ENCODE results near the gene OCSTAMP. TPM values are rescaled to one million over a fixed set of nuclear protein-coding genes. Genes with fewer than 3 reads are reported as not detected.

Gene OCSTAMP
- total RNA-seq = not detected
- polyA plus RNA-seq = not detected
- total RNA-seq = 0 reads per million in 6 experiments

- H3K27me3 Mint-ChIP-seq = peaks cover 0 to 3% (median 0%) of the 10 kb centered on the region in 5 donors
- ATAC-seq (no peak), DNase-seq (no peak)
- no peaks in the 10 kb centered on the region for H3K36me3 Mint-ChIP-seq
- H3K4me3 Mint-ChIP-seq = no peak within 1 kb of the TSS
- H3K27ac Mint-ChIP-seq = no peak within 1 kb of the TSS
- peaks cover 11 to 29% (median 16%) of the 10 kb centered on the region in 4 donors for H3K4me1 Mint-ChIP-seq
- H3K9me3 Mint-ChIP-seq = no peaks in the 10 kb centered on the region
- POLR2A ChIA-PET = no interaction called here
Measured at GRCh38 chr20:46550461-46550860, at the start of gene OCSTAMP. OCSTAMP (minus strand) TSS chr20:46550654; CDS start chr20:46550560, 94 bp downstream.

GRCh38 chr20:46599227-46599987 lies 49.0 kb upstream of the OCSTAMP start:
- POLR2A ChIA-PET = no interaction called here
- H3K27me3 Mint-ChIP-seq = peaks cover 10 to 45% (median 21%) of the 10 kb centered on the region in 5 donors
- DNase-seq (no peak), ATAC-seq (no peak)
- peaks cover 0 to 4% (median 0%) of the 10 kb centered on the region in 3 donors for H3K36me3 Mint-ChIP-seq
- H3K27ac Mint-ChIP-seq = peak overlapping the region in 1 of 10 donors; percentile 49
- H3K9me3 Mint-ChIP-seq = no peaks in the 10 kb centered on the region
- H3K4me3 Mint-ChIP-seq = no peak overlapping the region
- H3K4me1 Mint-ChIP-seq = peaks cover 0 to 7% (median 0%) of the 10 kb centered on the region in 4 donors

GRCh38 chr20:46595933-46596332 lies 45.5 kb upstream of the OCSTAMP start:
- POLR2A ChIA-PET = no interaction called here
- ATAC-seq = no peak
- H3K27ac Mint-ChIP-seq = no peak overlapping the region

GRCh38 chr20:46594725-46595124 lies 44.3 kb upstream of the OCSTAMP start:
- H3K4me3 Mint-ChIP-seq = no peak overlapping the region
- ATAC-seq = no peak
- H3K4me1 Mint-ChIP-seq = peaks cover 0 to 2% (median 0%) of the 10 kb centered on the region in 4 donors
- no peak for DNase-seq
- peaks cover 7 to 23% (median 16%) of the 10 kb centered on the region in 5 donors for H3K27me3 Mint-ChIP-seq
- POLR2A ChIA-PET = no interaction called here
- H3K9me3 Mint-ChIP-seq = no peaks in the 10 kb centered on the region
- peaks cover 0 to 3% (median 0%) of the 10 kb centered on the region in 3 donors for H3K36me3 Mint-ChIP-seq
- no peak overlapping the region for H3K27ac Mint-ChIP-seq

More at GRCh38 chr20:46595933-46596332, 45.5 kb upstream of the OCSTAMP start:
- H3K36me3 Mint-ChIP-seq = peaks cover 0 to 7% (median 0%) of the 10 kb centered on the region in 3 donors
- peaks cover 0 to 2% (median 0%) of the 10 kb centered on the region in 4 donors for H3K4me1 Mint-ChIP-seq
- no peaks in the 10 kb centered on the region for H3K9me3 Mint-ChIP-seq
- H3K4me3 Mint-ChIP-seq = no peak overlapping the region
- no peak for DNase-seq
- H3K27me3 Mint-ChIP-seq = peaks cover 7 to 35% (median 20%) of the 10 kb centered on the region in 5 donors

GRCh38 chr20:46592580-46593362 lies 42.3 kb upstream of the OCSTAMP start:
- ATAC-seq = no peak
- peaks cover 0 to 3% (median 0%) of the 10 kb centered on the region in 3 donors for H3K36me3 Mint-ChIP-seq
- no peak overlapping the region for H3K4me3 Mint-ChIP-seq
- POLR2A ChIA-PET = no interaction called here
- no peak overlapping the region for H3K27ac Mint-ChIP-seq
- peaks cover 2 to 12% (median 10%) of the 10 kb centered on the region in 5 donors for H3K27me3 Mint-ChIP-seq
- no peak for DNase-seq
- no peaks in the 10 kb centered on the region for H3K9me3 Mint-ChIP-seq
- peaks cover 2 to 5% (median 2%) of the 10 kb centered on the region in 4 donors for H3K4me1 Mint-ChIP-seq

- H3K9me3 Mint-ChIP-seq = no peaks in the 10 kb centered on the region
- no peak overlapping the region for H3K27ac Mint-ChIP-seq
- no peak for ATAC-seq
- POLR2A ChIA-PET = no interaction called here
- peaks cover under 1 to 7% (median 3%) of the 10 kb centered on the region in 5 donors for H3K27me3 Mint-ChIP-seq
- no peak overlapping the region for H3K4me3 Mint-ChIP-seq
- peaks cover 0 to 5% (median 2%) of the 10 kb centered on the region in 4 donors for H3K4me1 Mint-ChIP-seq
- H3K36me3 Mint-ChIP-seq = peaks cover 0 to 3% (median 0%) of the 10 kb centered on the region in 3 donors
- DNase-seq = no peak
Measured at GRCh38 chr20:46590443-46590842, 40.0 kb upstream of the OCSTAMP start.

GRCh38 chr20:46588532-46589511 lies 38.4 kb upstream of the OCSTAMP start:
- H3K9me3 Mint-ChIP-seq = no peaks in the 10 kb centered on the region
- H3K27me3 Mint-ChIP-seq = peaks cover 0 to 5% (median 0%) of the 10 kb centered on the region in 5 donors
- peaks cover 0 to 3% (median 0%) of the 10 kb centered on the region in 3 donors for H3K36me3 Mint-ChIP-seq
- POLR2A ChIA-PET = no interaction called here
- H3K27ac Mint-ChIP-seq = no peak overlapping the region
- H3K4me1 Mint-ChIP-seq = peaks cover 0 to 5% (median 2%) of the 10 kb centered on the region in 4 donors
- no peak for DNase-seq
- ATAC-seq = no peak
- no peak overlapping the region for H3K4me3 Mint-ChIP-seq

- ATAC-seq = no peak
- POLR2A ChIA-PET = no interaction called here
- no peak overlapping the region for H3K27ac Mint-ChIP-seq
- peaks cover 0 to 3% (median 0%) of the 10 kb centered on the region in 3 donors for H3K36me3 Mint-ChIP-seq
- no peak for DNase-seq
- peaks cover 0 to 5% (median 0%) of the 10 kb centered on the region in 5 donors for H3K27me3 Mint-ChIP-seq
- no peak overlapping the region for H3K4me3 Mint-ChIP-seq
- H3K4me1 Mint-ChIP-seq = peaks cover 0 to 5% (median 2%) of the 10 kb centered on the region in 4 donors
- no peaks in the 10 kb centered on the region for H3K9me3 Mint-ChIP-seq
Measured at GRCh38 chr20:46587986-46588385, 37.5 kb upstream of the OCSTAMP start.

- DNase-seq = no peak
- POLR2A ChIA-PET = no interaction called here
- H3K4me3 Mint-ChIP-seq = no peak overlapping the region
- H3K36me3 Mint-ChIP-seq = no peaks in the 10 kb centered on the region
- peaks cover 0 to 2% (median 0%) of the 10 kb centered on the region in 5 donors for H3K27me3 Mint-ChIP-seq
- H3K27ac Mint-ChIP-seq = no peak overlapping the region
- H3K4me1 Mint-ChIP-seq = peaks cover 0 to 5% (median 2%) of the 10 kb centered on the region in 4 donors
- ATAC-seq = no peak
- no peaks in the 10 kb centered on the region for H3K9me3 Mint-ChIP-seq
Measured at GRCh38 chr20:46586724-46587123, 36.3 kb upstream of the OCSTAMP start.

GRCh38 chr20:46584508-46584907 lies 34.1 kb upstream of the OCSTAMP start:
- no peak for DNase-seq
- peaks cover 0 to 5% (median 2%) of the 10 kb centered on the region in 4 donors for H3K4me1 Mint-ChIP-seq
- H3K9me3 Mint-ChIP-seq = peaks cover 0 to 2% (median 0%) of the 10 kb centered on the region in 9 donors
- ATAC-seq = no peak
- no peaks in the 10 kb centered on the region for H3K36me3 Mint-ChIP-seq
- no peak overlapping the region for H3K4me3 Mint-ChIP-seq
- H3K27ac Mint-ChIP-seq = no peak overlapping the region
- H3K27me3 Mint-ChIP-seq = peaks cover 0 to 7% (median 5%) of the 10 kb centered on the region in 5 donors
- POLR2A ChIA-PET = no interaction called here

- H3K27me3 Mint-ChIP-seq = peaks cover 0 to 16% (median 7%) of the 10 kb centered on the region in 5 donors
- H3K36me3 Mint-ChIP-seq = no peaks in the 10 kb centered on the region
- H3K27ac Mint-ChIP-seq = no peak overlapping the region
- peaks cover 0 to 2% (median 0%) of the 10 kb centered on the region in 9 donors for H3K9me3 Mint-ChIP-seq
- POLR2A ChIA-PET = no interaction called here
- ATAC-seq (no peak), DNase-seq (no peak)
- H3K4me1 Mint-ChIP-seq = no peaks in the 10 kb centered on the region
- H3K4me3 Mint-ChIP-seq = no peak overlapping the region
Measured at GRCh38 chr20:46583411-46584214, 33.2 kb upstream of the OCSTAMP start.
